GM18511 (cell line): ENCODE data around the gene RPL38.
"Not testable (repeated sequence)": the region's sequence is repeated elsewhere in the genome, so short reads cannot be mapped to it uniquely, and the experiment has no call there.

Experiments used
- ATAC-seq: cut with Tn5 transposase; IDR thresholded peaks from one replicate; pipeline ENCODE4 v1.9.1; 2021; ENCODE audit warnings: mild to moderate bottlenecking, moderate library complexity; ENCODE audit not compliant: unreplicated experiment

Gene RPL38

DNA sequence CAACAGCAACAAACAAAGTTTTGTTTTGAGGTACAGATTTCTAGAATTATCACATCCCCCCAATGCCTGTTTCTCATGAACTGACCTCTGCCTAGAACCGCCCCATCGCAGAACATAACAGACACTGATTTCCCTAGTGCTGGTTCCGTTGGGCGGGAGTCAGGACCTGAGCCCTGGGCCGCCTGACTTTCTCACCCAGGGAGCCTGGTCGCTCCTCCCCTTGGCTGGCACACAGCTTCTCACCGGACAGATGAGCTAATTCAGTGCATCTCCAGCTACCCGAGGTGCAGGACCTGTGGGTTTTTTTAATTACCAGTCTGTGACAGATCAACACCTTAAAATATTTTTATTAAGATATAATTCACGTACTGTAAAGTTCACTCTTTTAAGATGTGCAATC is 20.1 kb upstream of the RPL38 start:
- ATAC-seq: no peak

DNA sequence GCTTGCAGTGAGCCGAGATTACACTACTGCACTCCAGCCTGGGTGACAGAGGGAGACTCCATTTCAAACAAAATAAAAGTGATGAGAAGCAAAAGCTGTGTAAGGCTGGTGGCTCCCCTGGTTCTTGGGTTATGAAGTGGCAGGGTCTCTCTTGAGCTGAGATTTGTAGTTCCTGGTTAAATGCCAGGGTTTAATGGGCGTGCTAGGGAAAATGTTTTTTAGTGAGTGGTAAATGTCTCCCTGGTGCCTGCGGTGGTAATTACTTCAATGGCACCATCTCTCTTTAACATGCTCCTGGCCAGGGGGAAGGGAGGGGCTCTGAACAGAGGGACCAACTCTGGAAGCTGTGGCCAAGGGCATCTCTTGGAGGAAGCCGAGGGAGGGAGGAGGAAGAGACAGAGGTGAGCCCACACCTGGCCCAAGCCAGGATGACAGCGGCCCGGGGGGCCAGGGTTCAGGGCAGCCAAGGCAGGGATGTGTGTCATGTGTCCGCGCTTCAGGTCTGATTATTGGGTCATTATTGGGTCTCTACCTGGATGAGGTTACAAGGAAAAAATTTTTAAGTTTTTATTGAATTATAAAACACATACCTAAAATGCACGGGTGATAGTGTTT is 17.8 kb upstream of the RPL38 start:
- ATAC-seq: no peak

DNA sequence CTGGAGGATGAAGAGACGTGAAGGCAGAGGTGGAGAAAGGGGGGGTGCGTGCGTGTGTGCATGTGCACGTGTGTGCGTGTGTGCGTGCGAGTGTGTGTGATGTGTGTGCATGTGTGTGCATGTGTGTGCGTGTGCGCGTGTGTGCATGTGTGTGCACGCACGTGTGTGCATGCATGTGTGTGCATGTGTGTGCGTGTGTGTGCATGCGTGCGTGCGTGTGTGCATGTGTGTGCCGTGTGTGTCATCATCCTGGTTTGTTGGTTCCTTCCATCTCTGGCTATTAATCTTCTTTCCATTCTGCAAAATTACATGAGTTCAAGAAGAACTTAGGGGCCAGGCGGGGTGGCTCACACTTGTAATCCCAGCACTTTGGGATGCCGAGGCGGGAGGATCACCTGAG is 17.0 kb upstream of the RPL38 start:
- no peak for ATAC-seq

DNA sequence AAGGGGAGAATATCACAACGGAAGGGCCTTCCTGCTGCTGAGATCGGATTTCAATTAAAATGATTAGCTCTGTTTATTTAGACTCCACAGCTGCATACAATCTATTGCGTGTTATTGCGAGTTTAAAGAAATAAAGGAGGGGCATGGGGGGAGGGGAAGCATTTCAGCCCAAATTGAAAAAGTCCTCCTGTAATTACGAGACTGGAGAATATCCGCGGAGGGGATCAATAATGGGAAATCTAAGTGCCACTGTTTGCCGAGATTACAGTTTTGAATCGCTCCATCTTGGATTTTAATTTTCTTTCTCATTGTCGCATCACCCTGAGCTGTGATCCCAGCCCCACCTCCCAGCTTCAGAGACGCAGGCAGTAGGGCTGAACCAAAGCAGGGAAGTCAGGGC is 15.7 kb upstream of the RPL38 start:
- ATAC-seq: no peak

DNA sequence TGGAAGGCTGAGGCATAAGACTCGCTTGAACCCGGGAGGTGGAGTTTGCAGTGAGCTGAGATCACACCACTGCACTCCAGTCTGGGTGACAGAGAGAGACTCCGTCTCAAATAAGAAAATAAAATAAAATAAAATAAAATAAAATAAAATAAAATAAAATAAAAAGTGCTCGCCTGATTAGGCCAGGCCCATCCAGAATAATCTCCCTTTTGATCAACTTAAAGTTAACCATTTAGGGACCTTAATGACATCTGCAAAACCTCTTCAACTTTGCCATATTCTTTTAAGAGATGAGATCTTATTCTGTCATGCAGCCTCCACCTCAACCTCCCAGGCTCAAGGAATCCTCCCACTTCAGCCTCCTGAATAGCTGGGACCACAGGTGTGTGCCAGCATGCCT is 14.8 kb upstream of the RPL38 start:
- not testable (repeated sequence) for ATAC-seq

DNA sequence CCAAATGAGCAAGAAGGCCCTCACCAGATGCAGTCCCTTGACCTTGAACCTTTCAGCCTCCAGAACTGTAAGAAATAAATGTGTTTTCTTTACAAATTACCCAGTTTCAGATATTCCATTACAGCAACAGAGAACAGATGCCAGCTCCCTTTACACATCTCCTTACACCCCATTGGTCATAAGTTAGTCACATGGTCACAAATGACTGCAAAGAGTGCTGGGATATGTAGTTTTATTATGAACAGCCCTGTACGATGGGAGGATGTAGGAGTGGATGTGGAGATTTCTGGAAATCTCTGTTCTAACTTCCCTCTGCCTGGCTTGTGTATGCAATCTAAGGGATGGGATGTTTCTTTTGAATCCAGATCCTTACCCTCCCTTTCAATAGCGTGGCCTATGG is 13.3 kb upstream of the RPL38 start:
- ATAC-seq: no peak

DNA sequence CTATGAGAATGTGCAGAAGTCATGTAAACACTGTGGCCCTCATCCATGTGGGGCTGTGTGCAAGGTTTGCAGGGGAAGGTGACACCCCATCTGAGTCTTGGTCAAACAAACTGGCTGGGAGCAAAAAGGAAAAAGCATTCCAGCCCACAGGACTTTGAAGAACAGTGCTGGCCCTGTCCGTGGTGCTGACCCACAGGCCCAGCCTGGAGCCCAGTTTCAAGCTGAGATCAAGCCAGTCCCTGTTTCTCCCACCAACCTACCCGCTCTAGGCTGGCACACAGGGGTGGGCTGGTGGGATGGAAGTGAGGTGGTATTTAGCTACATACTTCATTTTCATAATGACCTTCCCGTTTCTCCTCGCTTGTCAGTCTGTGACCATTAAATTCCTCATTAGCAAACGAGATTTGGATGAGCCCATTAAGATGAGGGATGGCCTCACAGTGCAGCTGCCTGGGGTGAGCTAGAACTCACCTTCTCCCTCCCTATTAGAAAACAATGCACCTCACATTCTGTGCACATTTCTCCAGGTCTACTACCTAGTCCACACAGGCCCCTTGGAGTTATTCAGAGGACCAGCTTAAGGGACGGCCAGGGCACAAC is 12.6 kb upstream of the RPL38 start:
- no peak for ATAC-seq

DNA sequence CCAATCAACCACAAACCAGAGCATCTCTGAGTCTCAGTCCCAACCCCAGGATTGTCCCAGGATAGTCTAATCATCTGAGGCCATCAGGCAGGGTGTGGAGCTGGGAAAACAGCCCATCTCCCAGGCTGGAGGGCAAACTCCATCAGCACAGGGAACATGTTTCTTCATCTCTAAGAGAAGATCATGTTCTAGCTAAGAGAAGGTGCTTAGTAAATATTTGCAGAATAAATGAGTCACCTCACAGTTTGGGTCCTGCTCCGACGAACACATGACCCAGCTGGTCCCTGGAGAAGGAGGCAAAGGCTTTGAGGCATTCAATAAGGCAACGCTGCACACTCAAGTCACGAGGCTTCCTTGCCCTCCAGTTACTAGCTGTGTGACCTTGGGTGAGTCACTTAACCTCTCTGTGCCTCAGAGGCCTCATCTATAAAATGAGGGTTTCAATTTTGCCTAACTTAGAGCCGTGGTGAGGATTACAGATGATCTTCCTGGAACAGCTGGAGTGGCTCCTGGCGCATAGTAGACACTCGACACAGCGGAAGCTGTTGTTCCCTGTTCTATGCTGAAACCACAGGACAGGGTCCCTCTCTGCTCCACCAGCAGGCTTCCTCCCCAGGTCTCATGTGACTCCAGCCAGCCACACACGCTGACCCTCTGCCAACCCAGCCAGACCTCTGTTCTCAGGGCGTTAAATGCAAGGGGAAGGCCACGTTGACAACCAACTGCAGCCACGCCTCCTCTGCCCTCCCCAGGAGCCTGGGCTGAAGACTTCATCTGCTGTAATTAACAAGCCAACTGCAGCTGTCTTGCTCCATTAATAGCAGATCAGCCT is 10.3 kb upstream of the RPL38 start:
- ATAC-seq: no peak

DNA sequence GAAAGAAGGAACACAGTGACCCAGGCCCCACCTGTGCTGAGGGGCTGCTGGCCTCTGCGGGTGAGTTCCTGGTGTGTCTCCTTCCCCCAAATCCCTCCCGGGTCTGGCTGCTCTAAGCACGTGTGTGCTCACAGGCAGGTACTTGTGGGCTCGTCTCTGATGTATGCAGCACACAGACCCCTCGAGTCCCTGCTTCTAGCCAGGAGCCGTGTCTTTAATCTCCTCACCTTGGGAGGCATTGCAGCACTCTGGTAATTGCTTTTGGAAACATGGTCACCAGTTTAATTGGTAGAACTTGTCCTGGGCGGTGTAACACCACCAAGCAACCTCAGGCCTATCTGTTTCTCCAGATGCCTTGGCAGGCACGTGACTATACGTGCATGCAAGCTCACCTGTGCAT is 8.8 kb upstream of the RPL38 start:
- ATAC-seq: no peak

DNA sequence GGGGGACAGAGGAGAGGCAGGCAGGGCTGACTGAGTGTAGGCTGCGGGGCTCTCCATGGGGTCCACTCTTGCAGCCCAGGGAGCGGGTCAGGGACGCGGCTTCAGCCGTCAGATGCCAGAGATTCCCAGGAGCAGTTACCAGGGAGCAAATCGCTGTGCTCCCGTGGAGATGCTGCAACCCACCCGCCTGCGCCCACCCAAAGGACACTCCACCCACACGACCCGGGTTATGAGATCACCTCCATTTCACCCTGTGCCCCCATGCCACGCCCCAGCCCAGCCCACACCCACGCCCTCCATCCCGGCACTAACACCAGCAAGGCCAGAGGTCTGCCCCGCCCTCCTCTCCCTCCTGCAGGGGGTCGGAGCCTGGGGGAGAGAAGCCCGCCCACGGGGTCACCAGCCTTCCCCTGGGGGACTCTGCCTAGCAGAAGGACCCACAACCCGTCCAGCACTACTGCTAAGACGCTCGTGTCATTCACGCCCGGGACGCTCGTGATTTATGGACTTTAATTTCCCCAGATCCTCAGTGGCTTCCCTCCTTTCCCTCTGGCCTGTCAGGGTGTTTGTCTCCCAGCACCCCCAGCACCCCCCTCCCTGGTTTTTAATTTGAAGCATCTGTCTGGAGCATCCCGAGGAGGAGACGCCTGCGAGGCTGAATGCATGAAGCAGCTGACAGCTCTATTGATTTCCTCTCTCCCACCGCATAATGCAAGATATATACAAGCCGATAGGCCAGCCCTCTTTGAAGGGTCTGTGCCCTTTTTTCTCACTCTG is 6.7 kb upstream of the RPL38 start:
- ATAC-seq: no peak

DNA sequence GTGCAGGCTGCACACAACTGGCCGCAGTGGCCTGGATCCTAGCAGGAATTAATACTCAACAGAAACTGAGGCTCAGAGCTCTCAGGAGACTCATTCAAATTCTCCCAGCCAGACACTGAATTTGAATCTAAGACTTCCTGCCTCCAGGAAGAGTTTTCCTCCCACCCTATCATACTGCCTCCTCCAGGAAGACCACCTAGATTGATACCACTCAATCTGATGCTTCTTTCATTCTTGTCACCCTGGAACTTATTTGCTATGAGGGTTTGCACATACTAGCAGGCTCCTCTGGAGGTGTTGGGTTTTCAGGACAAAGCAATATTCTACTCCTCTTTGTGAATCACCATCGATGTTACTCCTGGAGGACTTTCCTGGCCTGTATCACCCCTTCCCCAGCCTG is 5.7 kb upstream of the RPL38 start:
- ATAC-seq: no peak

DNA sequence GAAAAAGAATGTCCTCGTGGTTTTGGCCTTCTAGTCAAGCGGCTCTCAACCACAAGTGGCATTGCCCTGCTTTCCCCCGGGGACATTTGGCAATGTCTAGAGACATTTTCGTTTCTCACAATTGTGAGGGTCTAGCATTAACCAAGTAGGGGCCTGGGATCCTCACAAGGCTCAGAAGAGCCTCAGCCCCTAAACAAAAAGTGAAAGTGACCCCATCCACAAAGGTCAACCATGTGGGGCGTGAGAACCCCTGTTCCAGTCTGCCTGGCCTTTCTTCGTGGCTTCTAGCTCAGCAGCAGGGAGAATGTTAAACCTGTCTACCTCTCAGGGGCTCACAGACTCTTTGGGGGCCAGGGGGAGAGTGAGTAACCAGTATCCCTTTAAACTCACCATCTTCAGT is 4.8 kb upstream of the RPL38 start:
- no peak for ATAC-seq

DNA sequence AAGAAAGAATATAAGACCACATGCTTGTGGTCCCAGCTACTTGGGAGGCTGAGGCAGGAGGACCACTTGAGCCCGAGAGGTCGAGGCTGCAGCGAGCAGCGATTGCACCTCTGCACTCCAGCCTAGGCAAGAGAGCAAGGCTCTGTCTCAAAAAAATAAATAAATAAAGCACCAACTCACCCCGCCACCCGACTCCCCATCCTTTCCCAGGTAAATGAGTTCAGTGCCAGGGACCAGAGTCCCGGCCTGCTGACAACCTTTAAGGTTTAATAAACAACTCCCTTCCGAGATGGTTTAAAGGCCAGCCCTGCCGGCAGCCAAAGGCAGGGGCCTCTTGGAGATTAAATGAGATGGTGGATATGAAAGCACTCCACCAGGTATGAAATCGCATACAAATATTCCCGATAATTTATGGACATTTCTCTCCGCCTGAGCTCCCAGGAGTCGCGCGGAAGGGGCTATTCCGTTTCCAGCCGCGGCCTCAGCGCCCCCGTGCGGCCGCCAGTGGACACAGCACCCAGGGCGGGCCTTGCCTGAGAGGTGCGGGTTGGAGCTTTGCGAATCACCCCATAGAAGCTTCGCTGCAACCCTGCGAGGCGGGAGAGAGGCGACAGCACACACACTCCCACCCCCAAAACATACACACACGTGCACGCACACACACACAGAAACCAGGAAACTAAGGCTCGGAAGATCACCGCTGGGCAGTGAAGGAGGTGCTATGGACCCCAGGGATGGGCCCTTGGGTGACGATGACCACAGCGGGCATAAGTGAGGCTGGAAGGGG is 4.0 kb upstream of the RPL38 start:
- no peak for ATAC-seq

DNA sequence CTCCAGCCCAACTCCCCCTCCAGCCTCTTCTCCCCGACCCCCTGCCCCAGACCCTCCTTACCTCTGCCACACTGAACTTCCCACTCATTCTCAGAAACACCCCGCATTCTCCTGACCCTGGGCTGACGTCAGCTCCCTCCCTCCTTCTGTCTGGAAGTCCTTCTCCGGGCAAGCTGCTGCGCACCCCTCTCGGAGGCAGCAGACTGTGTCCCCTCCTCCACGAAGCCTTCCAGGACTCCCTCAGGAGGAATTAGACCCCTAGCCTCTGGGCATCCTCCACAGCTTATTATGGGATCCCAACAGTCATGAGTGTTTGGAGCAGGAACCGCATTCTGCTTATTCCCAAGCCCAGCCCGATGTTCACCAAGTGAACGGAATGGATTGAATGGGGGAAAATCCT is 3.4 kb upstream of the RPL38 start:
- ATAC-seq: no peak

DNA sequence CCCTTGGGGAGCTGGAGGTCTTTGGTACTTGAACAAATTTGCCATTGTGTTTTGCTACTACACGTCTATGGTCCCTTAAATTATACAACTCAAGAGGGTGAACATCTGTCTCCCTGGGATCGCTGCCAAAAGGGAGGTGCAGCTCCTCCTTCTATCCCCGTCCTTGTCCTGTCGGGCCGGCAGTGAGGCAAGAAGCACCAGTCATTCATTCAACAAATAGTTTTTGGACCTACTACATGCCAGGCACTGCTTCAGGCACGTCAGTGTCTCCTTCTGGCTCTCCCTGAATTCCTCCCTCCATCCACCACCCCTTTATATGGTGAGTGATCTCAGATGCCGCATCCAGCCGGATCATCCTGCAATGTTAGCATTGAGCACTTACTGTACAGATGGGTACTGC is 2.2 kb upstream of the RPL38 start:
- ATAC-seq: no peak

DNA sequence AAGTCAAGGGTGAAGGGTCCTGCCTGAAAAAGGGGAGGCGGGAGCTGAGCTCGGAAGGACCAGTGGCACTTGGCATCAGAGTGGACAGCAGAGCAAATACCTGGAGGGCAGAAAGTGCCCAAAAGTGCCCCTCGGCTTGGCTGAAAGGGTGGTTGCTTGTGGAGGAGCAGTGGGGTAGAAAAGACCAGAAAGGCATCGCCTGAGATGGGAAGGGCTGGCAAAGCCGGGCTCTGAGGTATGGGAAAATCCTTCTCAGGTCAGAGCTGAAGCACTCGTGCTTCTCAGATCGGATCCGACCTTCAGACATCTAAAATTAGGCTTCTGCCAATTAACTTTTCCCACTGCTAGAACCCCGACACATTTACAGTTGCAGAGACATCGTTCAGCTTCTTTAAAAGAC is 1.5 kb upstream of the RPL38 start:
- no peak for ATAC-seq

DNA sequence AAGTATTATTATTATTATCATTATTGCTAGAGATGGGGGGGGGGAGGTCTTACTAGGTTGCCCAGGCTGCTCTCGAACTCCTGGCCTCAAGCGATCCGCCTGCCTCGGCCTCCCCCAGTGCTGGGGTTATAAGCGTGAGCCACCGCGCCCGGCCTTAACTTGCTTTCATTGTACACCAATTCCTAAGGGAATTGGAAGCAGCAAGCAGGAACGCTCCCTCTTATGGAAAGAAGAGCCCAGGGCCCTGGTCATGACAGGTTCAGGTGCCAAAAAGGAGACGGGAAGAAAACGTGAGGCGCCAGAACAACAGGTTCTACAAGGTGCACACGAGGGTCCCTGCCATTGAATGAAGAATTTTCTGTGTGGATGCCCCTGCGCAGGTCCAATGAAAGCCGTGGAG is 540 bp upstream of the RPL38 start:
- no peak for ATAC-seq

DNA sequence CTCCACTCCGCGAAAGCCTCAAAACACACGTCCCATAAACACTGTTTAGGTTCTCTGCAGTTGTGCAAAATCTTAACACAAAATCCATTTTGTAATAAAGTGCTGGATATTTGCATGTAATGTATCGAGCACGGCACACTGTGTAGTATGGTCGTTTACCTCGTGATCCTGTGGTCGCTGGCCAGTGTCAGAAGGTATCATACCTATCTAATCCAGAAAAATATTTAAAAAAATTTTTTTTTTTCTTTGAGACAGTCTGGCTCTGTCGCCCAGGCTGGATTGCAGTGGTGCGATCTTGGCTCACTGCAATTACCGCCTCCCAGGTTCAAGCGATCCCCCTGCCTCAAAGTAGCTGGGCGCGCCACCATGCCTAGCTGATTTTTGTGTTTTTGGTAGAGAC is 996 bp downstream of the RPL38 start:
- ATAC-seq: no peak

DNA sequence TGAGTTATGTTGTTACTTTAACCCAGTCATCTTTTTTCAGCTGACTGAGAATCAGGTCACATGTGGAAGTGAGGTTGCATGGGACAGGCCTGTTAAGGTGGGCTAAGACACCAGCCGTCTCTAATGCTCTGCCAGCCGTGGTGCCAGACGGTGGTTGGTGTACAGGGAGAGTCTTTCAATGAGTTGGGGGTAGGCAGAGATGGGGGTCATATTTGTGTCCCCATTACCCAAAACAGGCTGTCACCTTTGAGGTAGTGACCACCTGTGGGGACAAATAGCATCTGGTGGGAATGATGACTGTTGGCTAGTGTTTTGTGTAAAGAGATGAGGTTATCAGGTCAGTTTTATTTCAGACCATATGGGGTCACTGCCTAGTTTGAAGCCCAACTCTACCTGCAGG is 1.8 kb downstream of the RPL38 start:
- ATAC-seq: no peak

DNA sequence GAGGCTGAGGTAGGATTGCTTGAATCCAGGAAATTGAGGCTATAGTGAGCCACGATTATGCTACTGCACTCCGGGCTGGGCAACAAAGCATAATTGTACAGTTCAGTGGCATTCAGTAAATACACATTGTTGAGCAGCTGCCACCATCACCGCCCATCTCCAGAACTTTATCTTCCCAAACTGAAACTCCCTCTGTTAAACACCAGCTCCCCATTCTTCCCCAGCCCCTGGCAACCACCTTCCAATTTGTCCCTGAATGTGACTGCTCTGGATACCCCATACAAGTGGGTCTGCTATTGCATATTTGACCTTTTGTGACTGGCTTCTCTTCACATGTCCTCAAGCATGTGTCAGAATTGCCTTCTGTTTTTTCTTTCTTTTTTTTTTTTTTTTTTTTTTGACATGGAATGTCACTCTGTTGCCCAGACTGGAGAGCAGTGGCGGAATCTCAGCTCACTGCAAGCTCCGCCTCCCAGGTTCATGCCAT is 2.9 kb downstream of the RPL38 start:
- no peak for ATAC-seq
